Hepatocyte (in vitro differentiated cells): ENCODE data around the gene HLA-DMB. TPM values are rescaled to one million over a fixed set of nuclear protein-coding genes. Genes with fewer than 3 reads are reported as not detected.

Source experiments
- DNase-seq: peaks from one replicate; pipeline ENCODE4 v3.0.0-alpha.2; 2016; ENCODE audit warnings: low spot score
- H2AFZ ChIP-seq: fragments of 200-600 bp; sonication (generic); 2 replicates; pipeline ENCODE4 v1.6.0; 2016; ENCODE audit warnings: antibody characterized with exemption, mild to moderate bottlenecking
- H3K27ac ChIP-seq: fragments of 200-600 bp; sonication (generic); 2 replicates; pipeline ENCODE4 v1.5.1; 2016; ENCODE audit warnings: mild to moderate bottlenecking
- H3K27me3 ChIP-seq: fragments of 200-600 bp; sonication (generic); 2 replicates; pipeline ENCODE4 v1.6.1; 2016
- H3K36me3 ChIP-seq: fragments of 200-600 bp; sonication (generic); replicated peaks from 2 replicates; pipeline ENCODE4 v1.5.1; 2016; ENCODE audit warnings: low read depth; ENCODE audit not compliant: insufficient read depth
- H3K4me1 ChIP-seq: fragments of 200-600 bp; sonication (generic); 2 replicates; pipeline ENCODE4 v1.5.1; 2016; ENCODE audit warnings: mild to moderate bottlenecking, moderate library complexity; ENCODE audit not compliant: insufficient read depth
- H3K4me2 ChIP-seq: fragments of 200-600 bp; sonication (generic); 2 replicates; pipeline ENCODE4 v1.6.0; 2016
- H3K4me3 ChIP-seq: fragments of 200-600 bp; sonication (generic); 2 replicates; pipeline ENCODE4 v1.5.1; 2016; ENCODE audit warnings: mild to moderate bottlenecking
- H3K79me2 ChIP-seq: fragments of 200-600 bp; sonication (generic); 2 replicates; pipeline ENCODE4 v1.6.0; 2017; ENCODE audit warnings: mild to moderate bottlenecking
- H3K9me2 ChIP-seq: fragments of 200-600 bp; sonication (generic); replicated peaks from 2 replicates; pipeline ENCODE4 v1.6.0; 2017; ENCODE audit warnings: mild to moderate bottlenecking; ENCODE audit not compliant: insufficient read depth
- H3K9me3 ChIP-seq: fragments of 200-600 bp; sonication (generic); 2 replicates; pipeline ENCODE4 v1.5.1; 2016; ENCODE audit warnings: low read depth, mild to moderate bottlenecking
- H4K20me1 ChIP-seq: fragments of 200-600 bp; sonication (generic); 2 replicates; pipeline ENCODE4 v1.6.0; 2016; ENCODE audit warnings: mild to moderate bottlenecking; ENCODE audit not compliant: insufficient read depth, poor library complexity, severe bottlenecking
- EZH2 ChIP-seq: fragments of 200-600 bp; sonication (generic); IDR thresholded peaks from 2 replicates; pipeline ENCODE4 v1.6.1; 2016; ENCODE audit warnings: antibody characterized with exemption, mild to moderate bottlenecking, borderline replicate concordance
- EZH2phosphoT487 ChIP-seq: fragments of 200-600 bp; sonication (generic); IDR thresholded peaks from one replicate; pipeline ENCODE4 v1.6.1; 2018; ENCODE audit warnings: antibody characterized with exemption, mild to moderate bottlenecking, low read depth, moderate library complexity; ENCODE audit not compliant: unreplicated experiment, severe bottlenecking
- WGBS: methylation state at CpG from one replicate; pipeline ENCODE4 v1.1.6; 2016; ENCODE audit warnings: low lambda C conversion rate; ENCODE audit errors: missing lambda C conversion rate; 5-methylcytosine and 5-hydroxymethylcytosine counted together
- polyA plus RNA-seq: library from polyadenylated mRNA; unstranded; fragments of >200 nt; fragmentation: Nextera tagmentation; extraction: Ambion mirVana; gene quantifications from 2 replicates; pipeline ENCODE4 v1.2.1, GENCODE V29; 2016
- total RNA-seq: library from RNA; depleted of rRNA; stranded (reverse); fragments of >200 nt; gene quantifications from 2 replicates; pipeline ENCODE4 v1.2.3, GENCODE V29; 2014
- TF ChIP-seq, protein P1 (sequence below): fragments of 200-600 bp; sonication (generic); IDR thresholded peaks from 2 replicates; pipeline ENCODE4 v1.5.1; 2016; ENCODE audit warnings: antibody characterized with exemption, mild to moderate bottlenecking; ENCODE audit not compliant: poor library complexity

Gene HLA-DMB
- total and polyA plus RNA-seq, 2 experiments from 2014 or later: 1.00 to 1.7 TPM

GRCh38 chr6:32932132-32932868, 8.5 kb downstream of the HLA-DMB start:
- Histone ChIP-seq H3K4me3 (no peak overlapping the region), H2AFZ (no peak overlapping the region), H3K27me3 (peaks cover 17% of the 10 kb centered on the region), H3K4me2 (no peak overlapping the region), H4K20me1 (no peaks in the 10 kb centered on the region), H3K79me2 (no peaks in the 10 kb centered on the region), H3K9me2 (no peaks in the 10 kb centered on the region), H3K36me3 (no peaks in the 10 kb centered on the region), H3K4me1 (no peaks in the 10 kb centered on the region), H3K27ac (no peak overlapping the region), H3K9me3 (no peaks in the 10 kb centered on the region)
- 73% methylated on average over 7 of the region's 7 CpGs for WGBS
- no peak for TF ChIP-seq EZH2
- DNase-seq: no peak

- H3K27me3 ChIP-seq: peaks cover 8% of the 10 kb centered on the region
- H3K36me3 ChIP-seq: no peaks in the 10 kb centered on the region
- no peaks in the 10 kb centered on the region for H3K9me3 ChIP-seq
- no peaks in the 10 kb centered on the region for H3K9me2 ChIP-seq
- no peaks in the 10 kb centered on the region for H4K20me1 ChIP-seq
- no peak overlapping the region for H2AFZ ChIP-seq
- no peak for DNase-seq
- no peaks in the 10 kb centered on the region for H3K79me2 ChIP-seq
- no peak overlapping the region for H3K4me3 ChIP-seq
- H3K27ac ChIP-seq: no peak overlapping the region
- H3K4me1 ChIP-seq: no peaks in the 10 kb centered on the region
- 0% methylated on average over 1 of the region's 1 CpG for WGBS
- TF ChIP-seq EZH2phosphoT487 (no peak), EZH2 (no peak)
- TF ChIP-seq, protein P1, sequence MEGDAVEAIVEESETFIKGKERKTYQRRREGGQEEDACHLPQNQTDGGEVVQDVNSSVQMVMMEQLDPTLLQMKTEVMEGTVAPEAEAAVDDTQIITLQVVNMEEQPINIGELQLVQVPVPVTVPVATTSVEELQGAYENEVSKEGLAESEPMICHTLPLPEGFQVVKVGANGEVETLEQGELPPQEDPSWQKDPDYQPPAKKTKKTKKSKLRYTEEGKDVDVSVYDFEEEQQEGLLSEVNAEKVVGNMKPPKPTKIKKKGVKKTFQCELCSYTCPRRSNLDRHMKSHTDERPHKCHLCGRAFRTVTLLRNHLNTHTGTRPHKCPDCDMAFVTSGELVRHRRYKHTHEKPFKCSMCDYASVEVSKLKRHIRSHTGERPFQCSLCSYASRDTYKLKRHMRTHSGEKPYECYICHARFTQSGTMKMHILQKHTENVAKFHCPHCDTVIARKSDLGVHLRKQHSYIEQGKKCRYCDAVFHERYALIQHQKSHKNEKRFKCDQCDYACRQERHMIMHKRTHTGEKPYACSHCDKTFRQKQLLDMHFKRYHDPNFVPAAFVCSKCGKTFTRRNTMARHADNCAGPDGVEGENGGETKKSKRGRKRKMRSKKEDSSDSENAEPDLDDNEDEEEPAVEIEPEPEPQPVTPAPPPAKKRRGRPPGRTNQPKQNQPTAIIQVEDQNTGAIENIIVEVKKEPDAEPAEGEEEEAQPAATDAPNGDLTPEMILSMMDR: no peak
- H3K4me2 ChIP-seq: no peak overlapping the region
Observed at GRCh38 chr6:32931211-32931610, 9.6 kb downstream of the HLA-DMB start.

DNA sequence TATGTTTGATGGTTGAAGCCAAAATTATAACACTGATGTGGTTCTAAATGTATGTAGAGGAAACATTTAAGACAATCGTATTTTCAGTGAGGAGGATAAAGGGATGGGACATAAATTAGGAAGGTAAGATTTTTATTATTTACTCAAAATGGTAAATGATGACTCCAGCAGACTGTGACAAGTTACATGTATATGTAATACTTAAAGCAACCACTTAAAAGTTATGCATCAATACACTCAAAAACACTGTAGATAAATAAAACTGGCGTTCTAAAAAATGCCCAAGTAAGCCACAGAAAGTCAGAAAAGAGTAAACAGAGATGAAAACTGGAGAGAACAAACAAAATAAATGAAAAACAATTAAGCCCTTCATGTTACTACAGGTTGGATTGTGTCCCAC, 18.7 kb downstream of the HLA-DMB start:
- TF ChIP-seq, protein P1: no peak
- TF ChIP-seq EZH2phosphoT487 (no peak), EZH2 (no peak)
- Histone ChIP-seq H3K9me2 (no peaks in the 10 kb centered on the region), H2AFZ (no peak overlapping the region), H3K4me3 (no peak overlapping the region), H4K20me1 (no peaks in the 10 kb centered on the region), H3K4me1 (peaks cover 10% of the 10 kb centered on the region), H3K27ac (no peak overlapping the region), H3K27me3 (no peaks in the 10 kb centered on the region), H3K4me2 (no peak overlapping the region), H3K9me3 (no peaks in the 10 kb centered on the region), H3K36me3 (no peaks in the 10 kb centered on the region), H3K79me2 (no peaks in the 10 kb centered on the region)
- no peak for DNase-seq
- 87% methylated on average over 2 of the region's 2 CpGs for WGBS

- Histone ChIP-seq H2AFZ (no peak overlapping the region), H3K27ac (no peak overlapping the region), H3K4me1 (peaks cover 10% of the 10 kb centered on the region), H4K20me1 (no peaks in the 10 kb centered on the region), H3K9me3 (no peaks in the 10 kb centered on the region), H3K4me3 (no peak overlapping the region), H3K36me3 (no peaks in the 10 kb centered on the region), H3K9me2 (no peaks in the 10 kb centered on the region), H3K4me2 (peak overlapping the region; percentile 33), H3K79me2 (no peaks in the 10 kb centered on the region), H3K27me3 (peaks cover 6% of the 10 kb centered on the region)
- TF ChIP-seq EZH2phosphoT487 (no peak), EZH2 (no peak)
- TF ChIP-seq, protein P1: no peak
- no peak for DNase-seq
- 34% methylated on average over 2 of the region's 2 CpGs for WGBS
Observed at GRCh38 chr6:32920715-32921114, 20.1 kb downstream of the HLA-DMB start.
